Mesendoderm (in vitro differentiated cells): Measurements from ENCODE around the gene ALPP. TPM values are rescaled to one million over a fixed set of nuclear protein-coding genes. Genes with fewer than 3 reads are reported as not detected.
"Not testable (repeated sequence)": the region's sequence is repeated elsewhere in the genome, so short reads cannot be mapped to it uniquely, and the experiment has no call there.

Source experiments
- DNase-seq: peaks from one replicate; pipeline ENCODE4 v3.0.0; 2013
- H2AK5ac ChIP-seq: 2 replicates; pipeline ENCODE4 v1.6.1; 2013; ENCODE audit warnings: low read length, inconsistent platforms
- H2BK120ac ChIP-seq: 2 replicates; pipeline ENCODE4 v1.6.1; 2013; ENCODE audit warnings: low read depth, mild to moderate bottlenecking, low read length, moderate library complexity, mixed read lengths
- H2BK15ac ChIP-seq: replicated peaks from 2 replicates; pipeline ENCODE4 v1.6.1; 2013; ENCODE audit warnings: low read depth, mild to moderate bottlenecking, moderate library complexity
- H2BK5ac ChIP-seq: 2 replicates; pipeline ENCODE4 v1.6.1; 2013; ENCODE audit warnings: low read length, inconsistent platforms
- H3K18ac ChIP-seq: 2 replicates; pipeline ENCODE4 v1.6.1; 2013; ENCODE audit warnings: mild to moderate bottlenecking, low read length, mixed read lengths
- H3K23ac ChIP-seq: one replicate; pipeline ENCODE4 v1.6.1; 2013; ENCODE audit warnings: low read length
- H3K27ac ChIP-seq: 2 replicates; pipeline ENCODE4 v1.5.1; 2013; ENCODE audit warnings: low read depth, mild to moderate bottlenecking, inconsistent platforms, low read length, moderate library complexity
- H3K27me3 ChIP-seq: 2 replicates; pipeline ENCODE4 v1.6.1; 2013; ENCODE audit warnings: low read length, control low read depth, mild to moderate bottlenecking, inconsistent platforms; ENCODE audit not compliant: insufficient read depth, poor library complexity
- H3K36me3 ChIP-seq: 2 replicates; pipeline ENCODE4 v1.6.1; 2013; ENCODE audit warnings: low read length, inconsistent platforms; ENCODE audit not compliant: control insufficient read depth, insufficient read depth
- H3K4ac ChIP-seq: one replicate; pipeline ENCODE4 v1.6.1; 2013; ENCODE audit warnings: low read depth, mild to moderate bottlenecking, low read length, moderate library complexity
- H3K4me1 ChIP-seq: 2 replicates; pipeline ENCODE4 v1.6.1; 2013; ENCODE audit warnings: low read depth, low read length, inconsistent platforms; ENCODE audit not compliant: control insufficient read depth
- H3K4me2 ChIP-seq: 2 replicates; pipeline ENCODE4 v1.6.1; 2013; ENCODE audit warnings: low read length
- H3K4me3 ChIP-seq: 2 replicates; pipeline ENCODE4 v1.5.1; 2013; ENCODE audit warnings: mild to moderate bottlenecking, low read length
- H3K56ac ChIP-seq: one replicate; pipeline ENCODE4 v1.6.1; 2013; ENCODE audit warnings: low read length
- H3K79me1 ChIP-seq: 2 replicates; pipeline ENCODE4 v1.6.1; 2013; ENCODE audit warnings: low read length, inconsistent platforms
- H3K79me2 ChIP-seq: 2 replicates; pipeline ENCODE4 v1.6.1; 2013; ENCODE audit warnings: mild to moderate bottlenecking, low read length; ENCODE audit not compliant: control insufficient read depth, insufficient read depth
- H3K9ac ChIP-seq: 2 replicates; pipeline ENCODE4 v1.6.1; 2013; ENCODE audit warnings: low read length, inconsistent platforms
- H4K5ac ChIP-seq: one replicate; pipeline ENCODE4 v1.6.1; 2013; ENCODE audit warnings: low read length
- H4K8ac ChIP-seq: one replicate; pipeline ENCODE4 v1.6.1; 2013; ENCODE audit warnings: low read depth, mild to moderate bottlenecking, control low read depth, low read length, moderate library complexity
- WGBS: extraction: QIAGEN DNeasy Blood & Tissue Kit; methylation state at CpG from one replicate; pipeline ENCODE4 v1.1.7; 2013; ENCODE audit warnings: low lambda C conversion rate, missing lambda C conversion rate; ENCODE audit not compliant: insufficient coverage; ENCODE audit errors: extremely low coverage; 5-methylcytosine and 5-hydroxymethylcytosine counted together
- polyA plus RNA-seq, 2 experiments: library from polyadenylated mRNA; stranded (reverse); fragments of 200-250 nt; gene quantifications; one replicate each; pipeline ENCODE4 v1.2.3, GENCODE V29; 2013

Gene ALPP
- polyA plus RNA-seq (2013, experiment 1 of 2): 0.03 TPM
- polyA plus RNA-seq (2013, experiment 2 of 2): not detected

DNA sequence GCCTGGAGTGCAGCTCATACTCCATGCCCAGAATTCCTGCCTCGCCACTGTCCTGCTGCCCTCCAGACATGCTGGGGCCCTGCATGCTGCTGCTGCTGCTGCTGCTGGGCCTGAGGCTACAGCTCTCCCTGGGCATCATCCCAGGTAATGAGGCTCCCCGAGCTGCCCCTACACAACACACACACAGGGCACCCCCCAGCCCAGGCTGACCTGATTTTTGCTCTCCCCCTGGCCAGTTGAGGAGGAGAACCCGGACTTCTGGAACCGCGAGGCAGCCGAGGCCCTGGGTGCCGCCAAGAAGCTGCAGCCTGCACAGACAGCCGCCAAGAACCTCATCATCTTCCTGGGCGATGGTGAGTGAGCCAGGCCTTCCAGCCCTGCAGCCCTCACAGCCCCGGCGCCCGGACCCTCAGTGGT is at the start of gene ALPP:
Gene ALPP (plus strand): TSS at position 17 of the 417 bp plus-strand sequence. CDS start 52 bp downstream, at position 69.
- H2BK5ac ChIP-seq, H3K27me3 ChIP-seq, H3K4ac ChIP-seq, H4K5ac ChIP-seq, DNase-seq, H3K36me3 ChIP-seq, H3K23ac ChIP-seq, H2AK5ac ChIP-seq, H3K18ac ChIP-seq, H3K27ac ChIP-seq, H3K9ac ChIP-seq, H3K4me3 ChIP-seq, H3K4me1 ChIP-seq, H3K79me2 ChIP-seq, H4K8ac ChIP-seq, H3K4me2 ChIP-seq, H2BK15ac ChIP-seq, H2BK120ac ChIP-seq, H3K79me1 ChIP-seq, H3K56ac ChIP-seq: not testable (repeated sequence)
- no CpG with 5 or more reads among the region's 12 CpGs for WGBS

DNA sequence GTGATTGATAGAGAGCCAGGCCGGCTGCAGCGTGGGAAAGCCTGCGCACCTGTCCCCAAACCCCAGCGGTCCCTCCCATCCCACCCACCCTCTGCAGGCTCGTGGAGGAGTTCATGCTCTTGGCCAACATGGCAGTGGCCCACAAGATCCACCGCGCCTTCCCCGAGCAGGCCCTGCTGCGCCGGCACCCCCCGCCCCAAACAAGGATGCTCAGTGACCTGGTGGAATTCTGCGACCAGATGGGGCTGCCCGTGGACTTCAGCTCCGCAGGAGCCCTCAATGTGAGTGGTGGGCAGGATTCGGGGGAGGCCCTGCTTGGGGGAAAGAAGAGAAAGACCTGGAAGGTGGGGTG is 48.9 kb upstream of the ALPP start:
- H3K36me3 ChIP-seq: no peaks in the 10 kb centered on the region
- no peak overlapping the region for H3K9ac ChIP-seq
- peak overlapping the region; percentile 46 for H3K4ac ChIP-seq
- WGBS: no CpG with 5 or more reads among the region's 15 CpGs
- H3K27ac ChIP-seq: no peak overlapping the region
- H3K4me3 ChIP-seq: no peak overlapping the region
- no peak for DNase-seq
- no peak overlapping the region for H3K4me2 ChIP-seq
- no peak overlapping the region for H4K8ac ChIP-seq
- H3K79me1 ChIP-seq: no peaks in the 10 kb centered on the region
- H2BK120ac ChIP-seq: no peak overlapping the region
- H3K79me2 ChIP-seq: no peaks in the 10 kb centered on the region
- H3K56ac ChIP-seq: no peak overlapping the region
- no peak overlapping the region for H3K18ac ChIP-seq
- H3K27me3 ChIP-seq: no peaks in the 10 kb centered on the region
- H2AK5ac ChIP-seq: no peak overlapping the region
- no peak overlapping the region for H4K5ac ChIP-seq
- no peak overlapping the region for H2BK5ac ChIP-seq
- H2BK15ac ChIP-seq: no peak overlapping the region
- no peaks in the 10 kb centered on the region for H3K4me1 ChIP-seq
- H3K23ac ChIP-seq: no peak overlapping the region

DNA sequence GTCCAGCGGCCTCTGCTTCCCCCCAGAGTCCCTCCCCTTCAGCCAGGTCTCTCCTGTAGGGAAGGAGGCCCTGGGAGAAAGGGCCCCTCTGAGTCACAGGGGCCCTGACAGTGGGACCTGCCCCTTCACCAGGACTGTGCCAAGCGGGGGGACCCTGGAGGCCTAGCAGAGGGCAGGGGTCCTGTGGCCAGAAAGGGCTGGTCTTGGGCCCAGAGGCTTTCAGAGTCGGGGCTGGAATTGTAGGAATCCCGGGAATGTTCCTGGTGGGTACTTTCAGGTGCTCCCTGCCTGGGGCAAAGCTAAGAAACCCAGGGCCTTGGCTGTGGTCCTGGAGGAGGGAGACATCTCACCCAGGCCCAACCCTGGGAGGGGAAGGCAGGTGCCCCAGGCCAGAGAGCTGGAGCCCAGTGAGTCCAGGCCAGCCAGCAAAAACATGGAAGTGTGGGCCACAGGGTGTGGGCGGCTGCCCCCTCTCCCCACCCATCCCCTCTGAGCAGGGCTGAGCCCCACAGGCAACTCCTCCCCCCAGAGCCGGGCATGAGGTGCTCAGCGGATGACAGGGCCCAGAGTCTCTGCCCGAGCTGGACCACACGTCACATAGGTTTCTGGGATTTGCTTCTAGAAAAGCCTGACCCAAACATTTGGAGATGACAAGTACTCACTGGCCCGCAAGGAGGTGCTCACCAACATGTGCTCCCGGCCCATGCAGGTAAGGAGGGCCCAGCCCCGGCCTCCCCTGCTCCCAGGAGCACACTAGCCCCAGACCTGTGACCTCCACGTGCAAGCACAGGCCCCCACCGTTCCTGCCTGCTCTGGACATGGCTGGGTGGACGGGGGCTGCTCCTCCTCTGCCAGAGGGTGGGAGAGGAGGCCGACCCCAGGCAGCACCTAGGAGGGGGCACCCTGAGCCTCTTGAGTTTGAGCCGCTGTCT is 48.2 kb upstream of the ALPP start:
- H3K79me2 ChIP-seq: no peaks in the 10 kb centered on the region
- no peak overlapping the region for H3K4ac ChIP-seq
- H3K79me1 ChIP-seq: no peaks in the 10 kb centered on the region
- no peak overlapping the region for H2BK5ac ChIP-seq
- no peak overlapping the region for H4K8ac ChIP-seq
- H3K4me1 ChIP-seq: no peaks in the 10 kb centered on the region
- no CpG with 5 or more reads among the region's 17 CpGs for WGBS
- no peaks in the 10 kb centered on the region for H3K27me3 ChIP-seq
- H3K23ac ChIP-seq: no peak overlapping the region
- H2BK15ac ChIP-seq: no peak overlapping the region
- H3K27ac ChIP-seq: no peak overlapping the region
- H3K4me2 ChIP-seq: no peak overlapping the region
- H3K4me3 ChIP-seq: no peak overlapping the region
- no peak overlapping the region for H2AK5ac ChIP-seq
- H4K5ac ChIP-seq: no peak overlapping the region
- no peaks in the 10 kb centered on the region for H3K36me3 ChIP-seq
- H3K9ac ChIP-seq: no peak overlapping the region
- DNase-seq: peak; percentile 89
- no peak overlapping the region for H2BK120ac ChIP-seq
- no peak overlapping the region for H3K56ac ChIP-seq
- no peak overlapping the region for H3K18ac ChIP-seq

DNA sequence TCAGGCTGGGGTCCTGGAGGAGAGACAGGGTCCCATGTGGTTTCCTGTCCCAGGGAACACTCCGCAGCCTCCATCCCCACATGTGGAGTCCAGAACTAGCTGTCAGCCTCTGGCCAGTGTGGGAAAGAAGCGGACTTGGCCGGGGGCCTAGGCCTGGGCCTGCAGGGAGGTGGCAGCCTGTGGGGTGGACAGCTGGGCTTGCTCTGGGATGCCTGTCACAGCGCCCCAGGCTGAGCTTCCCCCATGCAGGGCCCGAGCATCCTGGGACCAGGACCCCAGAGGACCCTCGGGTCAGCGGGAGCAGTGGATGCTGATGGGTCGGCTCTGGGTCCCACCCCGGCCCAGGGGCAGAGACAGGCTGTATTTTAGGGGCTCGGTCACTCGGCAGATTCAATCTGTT is 47.5 kb upstream of the ALPP start:
- not testable (repeated sequence) for H2AK5ac ChIP-seq, DNase-seq, H3K79me1 ChIP-seq, H3K4ac ChIP-seq, H2BK120ac ChIP-seq, H2BK5ac ChIP-seq, H3K4me1 ChIP-seq, H3K4me2 ChIP-seq, H4K5ac ChIP-seq, H3K9ac ChIP-seq, H3K27ac ChIP-seq, H2BK15ac ChIP-seq, H3K36me3 ChIP-seq, H3K18ac ChIP-seq, H3K79me2 ChIP-seq, H4K8ac ChIP-seq, H3K56ac ChIP-seq, H3K27me3 ChIP-seq, H3K4me3 ChIP-seq, H3K23ac ChIP-seq
- WGBS: no CpG with 5 or more reads among the region's 11 CpGs

DNA sequence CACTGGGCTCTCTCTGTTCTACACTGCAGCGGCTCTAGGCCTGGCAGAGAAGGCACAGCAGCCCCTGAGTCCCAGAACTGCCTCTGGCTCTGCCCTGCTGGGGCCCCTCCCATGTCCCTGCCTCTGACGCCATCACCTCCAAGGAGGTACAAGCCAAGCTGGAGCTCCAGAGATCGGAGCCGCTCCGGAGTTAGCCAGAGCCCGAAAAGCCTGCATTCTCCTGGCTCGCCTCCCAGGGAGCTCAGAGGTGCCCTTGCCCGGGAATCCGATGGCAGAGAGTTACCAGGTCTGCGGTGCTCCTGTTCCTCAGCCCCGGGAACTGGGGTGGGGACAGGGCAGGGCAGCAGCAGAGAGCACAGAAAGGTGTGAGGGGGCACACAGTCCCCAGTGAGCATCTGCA is 46.9 kb upstream of the ALPP start:
- H3K23ac ChIP-seq: not testable (repeated sequence)

More for the DNA sequence above, 46.9 kb upstream of the ALPP start:
- H3K27me3 ChIP-seq, H3K27ac ChIP-seq, H3K4ac ChIP-seq, H4K5ac ChIP-seq, H3K18ac ChIP-seq, H2BK5ac ChIP-seq, H4K8ac ChIP-seq, H3K56ac ChIP-seq, H3K4me2 ChIP-seq, H2BK15ac ChIP-seq, H3K4me1 ChIP-seq, H3K4me3 ChIP-seq, H2AK5ac ChIP-seq, H3K79me2 ChIP-seq, H3K9ac ChIP-seq, H3K36me3 ChIP-seq, H3K79me1 ChIP-seq, DNase-seq, H2BK120ac ChIP-seq: not testable (repeated sequence)
- no CpG with 5 or more reads among the region's 11 CpGs for WGBS
